Psoas muscle (tissue), 8 donors: Measurements from ENCODE around the gene DYNC2I2. TPM values are rescaled to one million over a fixed set of nuclear protein-coding genes. Genes with fewer than 3 reads are reported as not detected.

Source experiments
- ATAC-seq, 4 donors: fragments of 200-7000 bp; cut with Tn5 transposase; one replicate each; pipeline ENCODE4 v1.9.1; 2020; ENCODE audit warnings: moderate library complexity in 3 of 4, mild to moderate bottlenecking in 2 of 4
- DNase-seq, 2 donors: peaks; one replicate each; pipeline ENCODE4 v3.0.0-alpha.2; 2020
- H3K27ac ChIP-seq: fragments of 200-600 bp; one replicate; pipeline ENCODE4 v1.8.0; 2022
- H3K27me3 ChIP-seq, 3 donors: fragments of 200-600 bp in 1 of 3; one replicate each; pipeline versions ENCODE4 v1.6.1 to v1.8.0; 2013 to 2022; ENCODE audit warnings: low read length in 2 of 3, mild to moderate bottlenecking in 2 of 3, moderate library complexity in 1 of 3; ENCODE audit not compliant: insufficient read depth in 3 of 3
- H3K36me3 ChIP-seq, 2 donors: fragments of 200-600 bp in 1 of 2; one replicate each; pipeline versions ENCODE4 v1.6.1 to v1.8.0; 2013 to 2022; ENCODE audit warnings: low read depth in 1 of 2, mild to moderate bottlenecking in 1 of 2, moderate library complexity in 1 of 2; ENCODE audit not compliant: insufficient read depth in 1 of 2
- H3K4me1 ChIP-seq: fragments of 200-600 bp; one replicate; pipeline ENCODE4 v1.8.0; 2022
- H3K4me3 ChIP-seq: fragments of 200-600 bp; one replicate; pipeline ENCODE4 v1.8.0; 2022; ENCODE audit warnings: mild to moderate bottlenecking
- H3K9me3 ChIP-seq: fragments of 200-600 bp; one replicate; pipeline ENCODE4 v1.8.0; 2022
- WGBS, 3 donors: extraction: QIAGEN DNeasy Blood & Tissue Kit; methylation state at CpG; one replicate each; pipeline versions ENCODE4 v1.1.6 to v1.1.7; 2013; 5-methylcytosine and 5-hydroxymethylcytosine counted together
- intact Hi-C, 2 donors: fragments of 100-400 bp; cut with DNase I; formaldehyde crosslinking; loops; one replicate each; pipeline versions ENCODE4 v1.11.0 to v1.14.2; 2022
- polyA plus RNA-seq, 3 donors: library from polyadenylated mRNA; stranded (reverse); fragments of 200-250 nt; gene quantifications; one replicate each; pipeline ENCODE4 v1.2.3, GENCODE V29; 2013
- total RNA-seq, 4 donors: library from RNA; stranded (reverse); fragmentation: NEBNext Ultra II Directional in 2 of 4; extraction: Animal tissue kit (Norgen Biotek cat#: 25700) in 2 of 4; gene quantifications; one replicate each; pipeline versions ENCODE4 v1.2.1 to v1.2.4, GENCODE V29; 2021 to 2023
- TF ChIP-seq, protein P1 (sequence below): fragments of 200-600 bp; IDR thresholded peaks from one replicate; pipeline ENCODE4 v1.8.0; 2022; ENCODE audit warnings: antibody characterized with exemption
- donor health status: healthy with polysubstance abuse.
- donor health status: DM: no; HTN: no; CAD: no; lungs with moderate emphysema.
- donor health status: Bipolar disorder and iron deficiency.
- donor health status: healthy.
- donor health status: DM: yes; HTN: yes; CAD: no.
- donor health status: DM: no; HTN: no; CAD: no.
- donor health status: DM: no; HTN: no; CAD: no.
- donor health status: DM: yes; HTN: yes; CAD: no.

DYNC2I2 gene
- total and polyA plus RNA-seq, 7 donors, result 6.3 to 29.1 (median 10.3) TPM

DNA sequence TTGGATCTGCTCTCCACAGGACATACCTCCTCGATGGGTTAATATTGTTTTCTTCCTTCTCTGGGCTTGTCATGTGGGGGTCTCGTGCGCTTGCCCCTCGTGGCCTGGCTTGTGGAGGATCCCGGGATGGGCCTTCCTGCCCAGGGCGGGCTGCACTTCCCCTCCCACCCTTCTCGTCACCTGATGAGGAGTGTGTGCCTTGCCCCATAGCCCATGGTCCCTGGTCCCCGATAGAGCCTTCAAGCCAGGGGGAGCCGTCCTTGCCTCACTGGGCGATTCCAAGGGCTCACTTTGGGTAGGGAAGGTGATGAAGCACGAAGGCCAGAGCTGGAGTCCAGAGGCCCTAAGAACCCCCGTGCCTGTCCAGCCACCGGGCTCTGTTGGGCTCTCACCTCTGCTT is 28.7 kb downstream of the DYNC2I2 start:
- TF ChIP-seq, protein P1, sequence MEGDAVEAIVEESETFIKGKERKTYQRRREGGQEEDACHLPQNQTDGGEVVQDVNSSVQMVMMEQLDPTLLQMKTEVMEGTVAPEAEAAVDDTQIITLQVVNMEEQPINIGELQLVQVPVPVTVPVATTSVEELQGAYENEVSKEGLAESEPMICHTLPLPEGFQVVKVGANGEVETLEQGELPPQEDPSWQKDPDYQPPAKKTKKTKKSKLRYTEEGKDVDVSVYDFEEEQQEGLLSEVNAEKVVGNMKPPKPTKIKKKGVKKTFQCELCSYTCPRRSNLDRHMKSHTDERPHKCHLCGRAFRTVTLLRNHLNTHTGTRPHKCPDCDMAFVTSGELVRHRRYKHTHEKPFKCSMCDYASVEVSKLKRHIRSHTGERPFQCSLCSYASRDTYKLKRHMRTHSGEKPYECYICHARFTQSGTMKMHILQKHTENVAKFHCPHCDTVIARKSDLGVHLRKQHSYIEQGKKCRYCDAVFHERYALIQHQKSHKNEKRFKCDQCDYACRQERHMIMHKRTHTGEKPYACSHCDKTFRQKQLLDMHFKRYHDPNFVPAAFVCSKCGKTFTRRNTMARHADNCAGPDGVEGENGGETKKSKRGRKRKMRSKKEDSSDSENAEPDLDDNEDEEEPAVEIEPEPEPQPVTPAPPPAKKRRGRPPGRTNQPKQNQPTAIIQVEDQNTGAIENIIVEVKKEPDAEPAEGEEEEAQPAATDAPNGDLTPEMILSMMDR, result no peak
- WGBS, 3 donors, result 68 to 73% (median 69%) methylated on average over 13 of the region's 13 CpGs
- intact Hi-C loops, result no loop called here
- no peak overlapping the region for H3K4me3 ChIP-seq
- H3K27ac ChIP-seq, result peak overlapping the region; percentile 63
- peaks cover 2 to 96% of the 10 kb centered on the region in 2 donors for H3K36me3 ChIP-seq
- H3K4me1 ChIP-seq, result peaks cover 17% of the 10 kb centered on the region
- DNase-seq, result no peak
- H3K27me3 ChIP-seq, result no peaks in the 10 kb centered on the region
- no peaks in the 10 kb centered on the region for H3K9me3 ChIP-seq
- ATAC-seq, result peak in 2 of 4 donors; percentile 7 to 16

- TF ChIP-seq, protein P1, result no peak
- DNase-seq (no peak), ATAC-seq (peak in 2 of 4 donors; percentile 18 to 22)
- no peak overlapping the region for H3K27ac ChIP-seq
- peaks cover 0 to 96% of the 10 kb centered on the region in 2 donors for H3K36me3 ChIP-seq
- intact Hi-C loops, result no loop called here
- no peaks in the 10 kb centered on the region for H3K9me3 ChIP-seq
- H3K4me1 ChIP-seq, result peaks cover 17% of the 10 kb centered on the region
- 45 to 75% (median 71%) methylated on average over 15 of the region's 15 CpGs for WGBS, 3 donors
- H3K27me3 ChIP-seq, result no peaks in the 10 kb centered on the region
- no peak overlapping the region for H3K4me3 ChIP-seq
Measured at GRCh38 chr9:128627127-128627715, 29.4 kb downstream of the DYNC2I2 start.

- no peaks in the 10 kb centered on the region for H3K27me3 ChIP-seq
- intact Hi-C loops, result no loop called here
- H3K4me3 ChIP-seq, result no peak overlapping the region
- 88 to 93% (median 88%) methylated on average over 16 of the region's 16 CpGs for WGBS, 3 donors
- H3K4me1 ChIP-seq, result peaks cover 17% of the 10 kb centered on the region
- TF ChIP-seq, protein P1, result no peak
- no peak overlapping the region for H3K27ac ChIP-seq
- DNase-seq, result no peak
- peaks cover 0 to 96% of the 10 kb centered on the region in 2 donors for H3K36me3 ChIP-seq
- ATAC-seq, result no peak
- H3K9me3 ChIP-seq, result no peaks in the 10 kb centered on the region
Measured at GRCh38 chr9:128626181-128626580, 30.5 kb downstream of the DYNC2I2 start.

DNA sequence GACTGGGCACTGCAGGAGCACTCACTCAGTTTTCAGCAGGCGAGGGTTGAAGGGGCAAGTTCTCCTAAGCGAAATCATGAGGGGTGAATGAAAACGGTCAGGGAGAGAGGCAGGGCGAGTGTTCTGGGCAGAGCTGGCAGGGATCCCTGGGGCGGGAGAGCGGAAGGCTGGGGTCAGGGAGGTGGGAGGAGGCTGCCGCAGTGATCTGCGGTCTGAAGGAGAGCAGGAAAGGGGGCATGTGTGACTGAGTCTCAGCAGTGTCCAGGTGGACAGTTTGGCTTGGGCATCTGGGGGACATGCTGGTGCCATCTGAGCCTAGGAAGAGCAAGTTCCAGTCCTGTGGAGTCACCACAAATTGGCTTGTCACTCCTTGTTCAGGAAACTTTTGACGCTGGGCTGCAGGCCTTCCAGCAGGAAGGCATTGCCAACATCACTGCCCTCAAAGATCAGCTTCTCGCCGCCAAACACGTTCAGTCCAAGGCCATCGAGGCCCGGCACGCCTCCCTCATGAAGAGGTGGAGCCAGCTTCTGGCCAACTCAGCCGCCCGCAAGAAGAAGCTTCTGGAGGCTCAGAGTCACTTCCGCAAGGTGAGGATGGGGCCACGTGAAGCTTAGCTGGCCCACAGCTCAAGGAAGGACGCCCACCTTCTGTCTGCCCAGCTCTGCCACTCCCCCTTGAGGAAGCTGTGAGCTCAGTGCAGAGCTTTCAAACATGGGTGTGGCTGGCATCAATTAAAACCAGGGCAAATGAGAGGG is 31.1 kb downstream of the DYNC2I2 start:
- TF ChIP-seq, protein P1, result no peak
- no peak overlapping the region for H3K4me3 ChIP-seq
- peaks cover 17% of the 10 kb centered on the region for H3K4me1 ChIP-seq
- H3K36me3 ChIP-seq, result peaks cover 0 to 96% of the 10 kb centered on the region in 2 donors
- WGBS, 3 donors, result 89 to 91% (median 90%) methylated on average over 20 of the region's 20 CpGs
- no peak for DNase-seq
- intact Hi-C loops, result no loop called here
- ATAC-seq, result no peak
- no peaks in the 10 kb centered on the region for H3K9me3 ChIP-seq
- H3K27ac ChIP-seq, result no peak overlapping the region
- H3K27me3 ChIP-seq, result no peaks in the 10 kb centered on the region
